ENCODE measurements around the gene PUS7L.
"Not testable (repeated sequence)": the region's sequence is repeated elsewhere in the genome, so short reads cannot be mapped to it uniquely, and the experiment has no call there.

Gene PUS7L

GRCh38 chr12:43758728-43759563 is at the start of gene PUS7L, which contains the start of gene IRAK4:
Gene PUS7L, minus strand, starts transcription at chr12:43758790. Its CDS starts 3,545 bp downstream, at chr12:43755245.
Gene IRAK4, plus strand, starts transcription at chr12:43758951. Its CDS starts 9,161 bp downstream, at chr12:43768112.
- peak; percentile 86 for DNase-seq

GRCh38 chr12:43807386-43807785 is 48.8 kb upstream of the PUS7L start:
- DNase-seq: no peak

GRCh38 chr12:43806737-43807072 is 48.1 kb upstream of the PUS7L start:
- DNase-seq: no peak

- DNase-seq: peak; percentile 47
Observed at GRCh38 chr12:43805860-43806736, 47.5 kb upstream of the PUS7L start, which contains the start of gene TWF1. Gene TWF1, minus strand, starts transcription at chr12:43806317. Its CDS starts 72 bp downstream, at chr12:43806245.

- DNase-seq: no peak
Observed at GRCh38 chr12:43805149-43805859, 46.7 kb upstream of the PUS7L start.

- DNase-seq: no peak
Observed at GRCh38 chr12:43797561-43798217, 39.1 kb upstream of the PUS7L start.

- no peak for DNase-seq
Observed at GRCh38 chr12:43795716-43796280, 37.2 kb upstream of the PUS7L start.

- DNase-seq: no peak
Observed at GRCh38 chr12:43789941-43790340, 31.4 kb upstream of the PUS7L start.

- DNase-seq: no peak
Observed at GRCh38 chr12:43786899-43787693, 28.5 kb upstream of the PUS7L start.

GRCh38 chr12:43776498-43776897 is 17.9 kb upstream of the PUS7L start:
- peak; percentile 13 for DNase-seq

GRCh38 chr12:43766291-43766690 is 7.7 kb upstream of the PUS7L start:
- DNase-seq: no peak

- DNase-seq: no peak
Observed at GRCh38 chr12:43764528-43764927, 5.9 kb upstream of the PUS7L start.

GRCh38 chr12:43763769-43764168 is 5.2 kb upstream of the PUS7L start:
- no peak for DNase-seq

GRCh38 chr12:43762596-43762995 is 4.0 kb upstream of the PUS7L start:
- DNase-seq: no peak

GRCh38 chr12:43761500-43761899 is 2.9 kb upstream of the PUS7L start:
- no peak for DNase-seq

- DNase-seq: no peak
Observed at GRCh38 chr12:43760396-43760795, 1.8 kb upstream of the PUS7L start.

GRCh38 chr12:43758247-43758727 is 303 bp downstream of the PUS7L start:
- DNase-seq: no peak

GRCh38 chr12:43754015-43754414 is 4.6 kb downstream of the PUS7L start:
- DNase-seq: no peak

- not testable (repeated sequence) for DNase-seq
Observed at GRCh38 chr12:43751360-43751759, 7.2 kb downstream of the PUS7L start.

GRCh38 chr12:43750814-43751213 is 7.8 kb downstream of the PUS7L start:
- DNase-seq: no peak

GRCh38 chr12:43749016-43749415 is 9.6 kb downstream of the PUS7L start:
- no peak for DNase-seq

Measured in NCI-H1694 treated with DMSO at 0.1 percent for 48 hours (cell line).